NOMO-1 treated with dmso at 0.1 percent for 144 hours (cell line): ENCODE data around the gene STXBP5.
A peak's percentile ranks its signal among the peaks of the same experiment; 100 is the strongest.

Experiments used
- DNase-seq: peaks from one replicate; lab custom pipeline; 2025; ENCODE audit not compliant: unreplicated experiment; lab: John Stamatoyannopoulos, UW

The STXBP5 gene

GRCh38 chr6:147287869-147288271, 83.7 kb downstream of the STXBP5 start:
- no peak for DNase-seq

- no peak for DNase-seq
Measured at GRCh38 chr6:147297124-147297523, 92.9 kb downstream of the STXBP5 start.

- DNase-seq: no peak
Measured at GRCh38 chr6:147297663-147298316, 93.6 kb downstream of the STXBP5 start.

GRCh38 chr6:147298461-147298860, 94.2 kb downstream of the STXBP5 start:
- DNase-seq: no peak

GRCh38 chr6:147299035-147299434, 94.8 kb downstream of the STXBP5 start:
- DNase-seq: no peak

- no peak for DNase-seq
Measured at GRCh38 chr6:147301070-147301469, 96.9 kb downstream of the STXBP5 start.

- DNase-seq: no peak
Measured at GRCh38 chr6:147304016-147304415, 99.8 kb downstream of the STXBP5 start.

- peak; percentile 19 for DNase-seq
Measured at GRCh38 chr6:147310521-147310920, 106.3 kb downstream of the STXBP5 start.

GRCh38 chr6:147311218-147311617, 107.0 kb downstream of the STXBP5 start:
- no peak for DNase-seq

GRCh38 chr6:147321260-147321659, 117.0 kb downstream of the STXBP5 start:
- DNase-seq: no peak

GRCh38 chr6:147322299-147323162, 118.3 kb downstream of the STXBP5 start:
- DNase-seq: peak; percentile 74

- no peak for DNase-seq
Measured at GRCh38 chr6:147325557-147325956, 121.3 kb downstream of the STXBP5 start.

GRCh38 chr6:147331401-147331800, 127.2 kb downstream of the STXBP5 start:
- no peak for DNase-seq

GRCh38 chr6:147337921-147338320, 133.7 kb downstream of the STXBP5 start:
- no peak for DNase-seq

- DNase-seq: no peak
Measured at GRCh38 chr6:147341486-147341885, 137.3 kb downstream of the STXBP5 start.

- DNase-seq: no peak
Measured at GRCh38 chr6:147345902-147346301, 141.7 kb downstream of the STXBP5 start.

- no peak for DNase-seq
Measured at GRCh38 chr6:147347179-147347881, 143.1 kb downstream of the STXBP5 start.

- no peak for DNase-seq
Measured at GRCh38 chr6:147347882-147348575, 143.8 kb downstream of the STXBP5 start.

- DNase-seq: no peak
Measured at GRCh38 chr6:147361311-147361981, 157.2 kb downstream of the STXBP5 start.

- no peak for DNase-seq
Measured at GRCh38 chr6:147366290-147366689, 162.1 kb downstream of the STXBP5 start.

GRCh38 chr6:147371325-147371724, 167.1 kb downstream of the STXBP5 start:
- no peak for DNase-seq
